Measurements from ENCODE around the gene FOXP1. TPM values are rescaled to one million over a fixed set of nuclear protein-coding genes. Genes with fewer than 3 reads are reported as not detected.
A peak's percentile ranks its signal among the peaks of the same experiment; 100 is the strongest.

Gene FOXP1
- total RNA-seq, 1 donor from 2014 or later: 26.1 TPM

DNA sequence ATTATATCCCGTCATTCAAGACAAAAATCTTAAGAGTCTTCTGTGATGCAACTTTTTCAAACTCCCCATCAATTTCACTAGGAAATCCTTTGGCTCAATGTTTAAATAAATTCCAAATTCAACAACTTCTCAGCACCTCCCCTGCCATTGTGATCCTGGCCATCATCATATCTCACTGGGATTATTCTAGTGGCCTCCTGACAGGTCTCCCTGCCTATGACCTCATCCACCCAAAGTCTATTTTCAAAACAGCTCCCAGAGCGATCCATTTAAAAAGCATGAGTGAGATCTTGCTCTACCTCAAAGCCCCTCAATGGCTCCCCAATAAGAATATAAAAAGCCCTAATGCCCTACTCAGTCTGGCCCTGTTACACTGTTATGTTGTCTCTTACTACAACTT lies 293.2 kb downstream of the FOXP1 start:
- ATAC-seq (no peak), DNase-seq (ENCODE audit: low spot score) (no peak)

DNA sequence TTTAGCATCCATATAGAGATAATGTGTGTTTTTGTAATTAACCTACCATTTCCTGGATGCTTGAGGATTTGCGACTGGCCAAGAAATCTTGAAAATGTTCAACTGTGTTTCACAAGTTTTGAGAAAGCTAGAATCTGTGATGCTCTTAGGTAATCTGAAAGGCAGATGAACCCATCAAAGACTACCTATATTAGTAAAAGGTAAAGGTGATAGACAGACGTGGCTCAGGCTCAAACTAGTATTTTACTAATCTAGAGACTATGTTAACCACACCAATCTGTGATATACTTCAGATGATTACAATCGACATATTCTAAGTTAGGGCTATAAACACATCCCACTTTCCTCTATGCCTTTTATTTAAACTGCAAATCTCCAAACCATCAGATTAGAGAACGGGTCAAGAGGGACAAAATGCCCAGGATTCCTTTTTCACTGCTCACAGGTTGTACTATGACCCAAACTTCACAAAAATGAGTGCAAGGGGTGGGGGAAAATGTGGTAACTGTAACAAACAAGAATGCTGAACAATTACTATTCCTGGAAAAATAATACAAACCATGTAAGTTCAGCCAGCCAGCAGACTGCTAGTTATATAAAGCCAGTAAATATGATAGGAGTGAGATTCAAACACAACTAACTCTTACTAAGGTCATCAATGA lies 295.1 kb downstream of the FOXP1 start:
- ATAC-seq: no peak
- no peak for DNase-seq (ENCODE audit: low spot score)

DNA sequence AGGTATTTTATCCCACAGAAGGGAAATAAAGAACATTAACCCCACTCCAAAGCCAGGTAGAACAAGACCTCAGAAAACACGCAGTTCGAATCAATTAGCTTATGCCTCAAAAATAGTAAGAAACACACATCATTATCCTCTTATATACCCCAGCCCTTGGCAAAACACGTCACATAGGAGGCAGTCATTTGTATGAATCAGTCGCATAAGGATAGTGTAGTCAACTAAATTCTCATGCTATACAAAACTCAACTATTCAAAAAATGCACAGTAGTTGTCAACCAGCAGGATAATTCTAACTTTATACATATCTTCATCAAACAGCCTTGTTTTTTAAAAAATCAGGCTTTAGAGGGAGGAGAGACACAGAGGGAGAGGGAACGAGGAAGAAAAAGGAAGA lies 298.4 kb downstream of the FOXP1 start:
- DNase-seq (ENCODE audit: low spot score): no peak
- ATAC-seq: no peak

DNA sequence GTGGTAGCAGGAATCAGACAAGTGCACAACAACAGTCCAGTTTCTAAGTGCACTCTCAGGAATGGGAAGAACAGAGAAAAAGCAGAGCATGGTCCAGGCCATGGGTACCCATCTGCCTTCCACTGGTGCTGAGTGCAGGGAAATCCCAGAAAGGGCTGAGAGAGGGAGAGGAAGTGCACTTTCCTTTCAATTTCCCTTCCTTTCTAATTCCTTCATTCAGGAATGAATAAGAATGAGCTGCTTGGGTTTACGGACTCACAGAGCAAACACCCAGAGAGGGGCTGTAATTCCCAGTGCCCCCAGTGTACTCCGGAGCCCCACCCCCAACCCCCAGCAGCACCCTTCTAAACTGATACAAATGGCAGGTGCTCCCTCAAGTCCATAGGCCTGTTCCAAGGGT lies 300.6 kb downstream of the FOXP1 start:
- ATAC-seq: no peak
- DNase-seq (ENCODE audit: low spot score): no peak

DNA sequence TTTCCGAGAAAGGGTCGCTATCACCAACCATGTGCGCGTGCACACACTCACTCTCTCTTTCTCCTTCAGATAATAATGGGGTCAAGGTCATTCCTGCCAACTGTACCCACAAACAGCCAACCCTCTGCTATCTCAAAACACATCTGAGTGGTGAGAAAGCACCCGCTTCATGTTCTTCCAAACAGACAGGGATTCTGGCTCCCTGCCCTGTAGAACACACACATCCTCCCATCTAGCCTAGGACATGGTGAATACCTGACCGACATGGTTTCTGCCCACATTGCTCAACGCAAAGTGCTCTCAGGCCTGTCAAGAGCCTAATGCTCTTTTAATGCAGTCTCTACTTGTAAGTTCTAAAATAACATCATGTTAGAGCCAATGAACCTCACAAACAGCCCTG lies 302.2 kb downstream of the FOXP1 start:
- DNase-seq (ENCODE audit: low spot score) (no peak), ATAC-seq (no peak)

DNA sequence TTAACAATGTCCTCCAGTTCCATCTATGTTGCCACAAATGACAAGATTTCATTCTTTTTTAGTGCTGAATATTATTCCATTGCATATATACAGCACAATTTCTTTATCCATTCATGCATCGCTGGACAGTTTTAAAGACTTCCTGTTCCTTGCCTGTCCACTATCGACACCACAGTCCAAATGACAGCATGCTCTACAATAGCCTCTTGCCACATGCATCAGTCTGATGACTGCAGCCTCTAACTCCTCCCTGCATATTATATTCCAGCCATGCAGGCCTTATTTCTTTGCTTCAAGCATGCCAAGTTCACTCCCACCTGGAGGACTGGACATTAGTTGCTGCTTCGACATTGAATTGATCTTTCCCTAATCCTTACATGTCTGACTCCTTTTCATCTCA lies 306.2 kb downstream of the FOXP1 start:
- no peak for ATAC-seq

DNA sequence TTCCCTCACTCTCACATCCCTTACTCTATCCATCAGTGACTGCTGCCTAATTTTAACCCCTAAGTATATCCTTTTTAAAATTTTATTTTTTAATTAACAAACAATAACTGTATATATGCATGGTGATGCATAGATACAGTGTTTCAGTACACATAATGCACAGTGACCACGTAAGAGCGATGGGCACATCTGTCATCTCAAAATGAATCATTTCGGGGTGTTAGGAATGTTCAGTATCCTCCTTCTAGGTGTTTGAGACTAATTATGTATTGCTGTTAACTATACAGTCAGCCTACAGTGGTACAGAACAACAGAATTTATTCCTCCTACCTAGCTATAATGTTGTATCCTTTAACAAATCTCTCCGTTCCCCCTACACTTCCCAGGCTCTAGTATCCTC lies 307.0 kb downstream of the FOXP1 start:
- no peak for ATAC-seq
- DNase-seq (ENCODE audit: low spot score): no peak

More for the DNA sequence above, 306.2 kb downstream of the FOXP1 start:
- no peak for DNase-seq (ENCODE audit: low spot score)

DNA sequence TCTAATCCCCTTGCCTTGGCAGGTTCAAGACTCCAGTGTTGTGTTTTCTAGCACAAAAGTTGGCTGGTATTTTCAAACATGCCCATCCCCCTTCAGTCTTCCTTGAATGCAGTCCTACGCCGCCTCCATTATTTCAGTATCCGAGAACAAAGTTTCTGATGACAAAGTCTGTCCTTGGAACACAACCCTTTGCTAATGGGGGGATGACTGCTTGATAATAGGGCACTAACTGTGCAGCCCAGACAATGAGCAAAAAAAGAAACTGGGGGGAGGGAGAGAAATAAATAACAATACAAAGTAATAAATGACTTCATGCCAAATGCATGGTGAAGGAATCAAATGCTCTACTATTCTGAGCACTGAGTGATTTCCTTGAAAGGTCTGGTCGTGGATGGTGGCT lies 310.1 kb downstream of the FOXP1 start:
- no peak for DNase-seq (ENCODE audit: low spot score)
- no peak for ATAC-seq

DNA sequence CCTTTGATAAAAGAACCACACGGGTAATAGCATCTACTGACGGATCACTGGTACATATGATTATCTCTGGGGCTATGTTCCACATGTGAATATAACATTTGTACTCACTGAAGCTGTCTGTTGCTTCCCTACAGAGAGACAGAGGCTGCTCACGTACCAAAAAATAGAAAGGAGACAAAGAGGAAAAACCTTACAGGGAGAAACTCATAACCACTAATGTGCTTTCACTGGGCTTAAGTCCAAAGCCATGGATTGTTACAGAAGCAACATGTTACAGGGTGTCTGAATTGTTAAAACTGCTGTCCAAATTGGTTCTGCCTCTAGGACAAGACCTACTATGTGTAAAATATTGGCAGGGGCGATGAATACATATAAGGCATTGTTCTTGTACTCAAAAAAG lies 311.9 kb downstream of the FOXP1 start:
- DNase-seq (ENCODE audit: low spot score) (no peak), ATAC-seq (no peak)

DNA sequence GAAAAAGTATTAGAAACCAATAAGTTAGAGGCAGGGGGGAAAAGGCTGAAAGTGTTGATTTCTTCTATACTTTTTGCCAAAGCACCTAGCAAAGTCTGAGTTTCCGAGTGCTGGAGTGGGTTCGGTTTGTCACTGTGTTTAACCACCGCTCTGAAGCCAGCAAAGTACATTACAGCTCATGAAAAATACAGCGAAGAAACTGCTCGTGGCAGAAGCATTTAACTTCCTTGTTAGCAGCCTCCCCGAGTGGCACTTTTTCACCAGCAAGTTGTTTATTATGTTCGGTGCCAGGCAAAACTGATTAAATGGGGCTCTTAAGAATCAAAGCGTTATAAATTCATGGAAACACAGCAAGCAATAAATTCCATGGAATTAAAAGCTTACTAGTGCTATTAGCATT lies 313.6 kb downstream of the FOXP1 start:
- no peak for ATAC-seq
- DNase-seq (ENCODE audit: low spot score): no peak

DNA sequence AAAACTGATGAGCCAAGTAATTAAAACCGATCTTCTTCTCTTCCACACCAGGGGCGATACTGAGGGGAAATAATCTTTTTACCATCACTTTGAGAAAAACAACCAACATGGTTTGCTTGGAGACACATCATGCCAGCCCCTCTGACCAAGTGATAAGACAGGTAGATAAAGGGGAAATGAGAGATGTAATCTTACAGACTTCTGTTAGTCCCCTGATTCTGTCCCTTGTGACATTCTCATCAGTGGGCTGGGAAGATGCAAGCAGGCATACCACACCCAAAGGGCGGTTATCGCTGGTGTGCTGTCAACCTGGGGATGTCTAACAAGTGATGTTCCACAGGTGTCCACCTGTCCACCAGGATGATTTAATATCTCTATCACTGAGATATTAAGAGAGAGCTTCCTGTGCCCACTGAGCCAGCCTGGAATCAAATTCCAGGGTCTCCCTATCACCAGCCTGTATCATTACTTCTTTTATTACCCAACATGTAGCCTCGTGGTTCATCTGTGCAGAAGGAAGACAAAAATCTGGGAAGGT lies 315.0 kb downstream of the FOXP1 start:
- ATAC-seq (no peak), DNase-seq (ENCODE audit: low spot score) (no peak)

DNA sequence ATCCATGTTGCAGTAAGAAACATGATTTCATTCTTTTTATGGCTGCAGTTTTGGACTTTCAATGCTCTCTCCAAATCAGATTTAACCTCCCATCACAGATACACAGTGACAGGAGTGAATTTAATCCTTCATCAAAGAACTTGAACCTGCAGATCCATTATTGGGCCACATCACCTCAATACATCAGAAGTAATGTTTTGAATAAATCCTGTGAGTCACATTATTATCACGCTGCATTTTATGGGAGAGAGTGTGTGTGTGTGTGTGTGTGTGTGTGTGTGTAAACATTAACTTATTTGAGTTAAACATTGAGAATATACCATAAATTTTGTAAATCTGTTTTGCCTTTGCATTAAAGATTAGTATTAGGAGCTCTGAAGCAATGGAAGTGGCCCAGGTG lies 316.7 kb downstream of the FOXP1 start:
- ATAC-seq: no peak
- no peak for DNase-seq (ENCODE audit: low spot score)

DNA sequence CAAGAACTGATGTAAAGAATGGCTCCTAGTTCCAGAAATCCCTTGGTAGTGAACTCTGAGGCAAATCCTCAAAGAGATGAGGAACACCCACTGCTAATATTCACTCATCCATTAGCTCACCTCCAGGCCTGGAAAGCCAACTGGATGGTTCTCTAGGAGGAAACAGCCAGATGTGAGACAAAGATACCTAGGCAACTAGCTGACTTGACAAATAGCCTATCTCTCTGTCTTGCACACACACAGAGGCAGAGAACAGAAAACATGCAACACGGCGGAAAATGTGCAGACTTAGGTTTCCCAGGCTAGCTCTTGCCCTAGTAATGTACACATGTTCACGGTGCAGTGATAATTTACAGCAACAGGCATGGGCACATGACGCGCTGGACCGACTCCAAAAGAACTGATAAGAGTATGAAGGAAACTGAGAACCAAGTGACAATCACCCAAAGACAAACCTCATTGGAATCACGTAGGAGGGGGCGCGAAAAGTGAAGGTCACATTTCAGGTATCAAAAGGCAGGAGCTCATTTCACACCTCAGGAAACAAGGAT lies 318.1 kb downstream of the FOXP1 start:
- no peak for DNase-seq (ENCODE audit: low spot score)
- ATAC-seq: no peak

DNA sequence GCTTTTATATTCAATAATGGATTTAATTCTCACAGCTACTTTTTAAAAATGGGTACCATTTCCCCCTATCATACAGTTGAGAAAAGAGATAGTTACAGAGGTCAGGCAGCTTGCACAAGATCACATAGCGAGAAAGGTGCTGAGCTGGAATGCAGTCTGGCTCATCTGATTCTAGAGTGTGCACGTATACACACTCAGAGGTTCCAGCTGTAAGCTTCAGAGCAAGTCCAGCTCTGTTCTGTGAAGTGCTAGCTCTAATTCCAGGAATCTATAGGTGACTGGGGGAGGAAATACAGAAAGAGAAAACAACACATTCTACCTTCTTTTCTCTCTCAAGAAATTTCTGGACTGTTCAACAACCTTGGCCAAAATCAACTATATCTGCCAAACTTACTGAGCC lies 318.7 kb downstream of the FOXP1 start:
- ATAC-seq (peak; percentile 60), DNase-seq (ENCODE audit: low spot score) (no peak)

DNA sequence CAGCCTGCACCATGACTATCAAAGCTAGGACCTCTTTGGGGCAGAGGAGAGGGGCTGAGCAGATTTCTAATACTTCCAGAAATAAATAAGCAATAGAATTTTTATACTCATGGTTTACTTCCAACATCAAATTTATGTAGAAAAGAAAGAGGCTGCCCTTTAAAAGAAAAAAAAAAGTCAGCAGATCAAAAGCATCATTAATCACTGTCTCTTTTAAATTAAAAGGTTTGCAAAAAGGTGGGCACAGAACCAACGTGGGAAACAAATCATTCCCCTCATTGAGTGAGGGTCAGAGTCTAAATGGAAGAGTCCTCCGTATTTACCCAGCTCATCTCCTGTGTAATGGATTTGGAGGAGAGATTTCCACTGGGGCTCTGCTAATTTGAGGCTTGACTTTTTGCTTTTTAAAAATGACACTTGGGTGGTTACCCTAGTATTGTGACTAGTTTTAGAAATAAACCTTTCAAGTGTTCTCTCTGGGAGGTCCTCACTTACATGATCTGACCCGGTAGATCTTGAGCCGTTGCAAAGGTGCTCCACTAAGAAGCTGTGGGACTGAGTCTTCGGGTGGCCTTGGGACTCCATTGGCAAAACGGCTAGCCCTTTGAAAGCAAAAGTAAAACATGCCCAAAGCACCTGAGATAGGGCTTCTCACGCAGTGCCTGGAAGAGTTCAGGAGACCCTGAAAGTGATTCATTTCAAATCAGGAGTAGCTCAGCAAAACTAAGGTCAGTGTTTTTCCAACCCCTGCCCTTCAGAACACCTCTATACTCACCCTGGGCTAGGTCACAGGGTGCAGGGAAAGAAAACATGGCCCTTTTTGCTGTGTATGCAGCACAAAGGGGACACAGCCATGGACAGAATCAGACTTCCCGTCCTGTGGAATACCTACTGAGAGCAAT lies 320.9 kb downstream of the FOXP1 start:
- DNase-seq (ENCODE audit: low spot score): no peak
- peak; percentile 76 for ATAC-seq

DNA sequence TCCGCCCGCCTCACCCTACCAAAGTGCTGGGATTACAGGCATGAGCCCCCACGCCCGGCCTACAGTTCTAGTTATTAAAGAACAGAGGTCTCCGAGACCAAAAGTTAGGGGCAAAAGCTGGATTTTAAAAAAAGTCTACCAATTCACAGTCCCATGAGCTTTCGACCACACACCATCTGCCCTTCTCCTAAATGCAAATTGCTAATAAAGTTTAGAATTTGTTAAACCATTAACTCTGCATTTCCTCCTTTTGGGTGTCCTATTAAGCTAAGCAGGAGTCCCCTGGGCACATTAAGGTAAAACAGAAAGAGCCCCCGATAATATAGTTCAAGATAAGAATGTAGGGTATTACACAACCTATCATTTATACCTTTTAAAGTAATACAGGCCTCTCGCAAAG lies 322.7 kb downstream of the FOXP1 start:
- no peak for DNase-seq (ENCODE audit: low spot score)
- no peak for ATAC-seq

DNA sequence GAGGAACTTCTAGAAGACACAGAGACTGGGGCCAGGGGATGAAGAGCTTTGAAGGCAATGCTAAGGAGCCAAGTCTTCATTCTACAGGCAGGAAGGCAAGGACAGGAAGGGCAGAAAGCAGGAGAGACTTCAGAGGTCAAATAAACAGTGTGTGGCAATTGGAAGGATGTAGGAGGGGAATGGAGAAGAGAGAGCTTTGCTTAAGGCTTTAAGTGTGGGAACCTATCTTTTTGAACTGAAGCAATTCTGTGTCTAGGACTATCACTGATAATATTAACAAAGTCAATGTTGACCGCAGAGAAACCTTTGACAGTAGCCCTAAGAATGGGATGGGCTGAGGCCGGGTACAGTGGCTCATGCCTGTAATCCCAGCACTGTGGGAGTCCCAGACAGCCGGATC lies 325.0 kb downstream of the FOXP1 start:
- ATAC-seq: no peak
- DNase-seq (ENCODE audit: low spot score): no peak

DNA sequence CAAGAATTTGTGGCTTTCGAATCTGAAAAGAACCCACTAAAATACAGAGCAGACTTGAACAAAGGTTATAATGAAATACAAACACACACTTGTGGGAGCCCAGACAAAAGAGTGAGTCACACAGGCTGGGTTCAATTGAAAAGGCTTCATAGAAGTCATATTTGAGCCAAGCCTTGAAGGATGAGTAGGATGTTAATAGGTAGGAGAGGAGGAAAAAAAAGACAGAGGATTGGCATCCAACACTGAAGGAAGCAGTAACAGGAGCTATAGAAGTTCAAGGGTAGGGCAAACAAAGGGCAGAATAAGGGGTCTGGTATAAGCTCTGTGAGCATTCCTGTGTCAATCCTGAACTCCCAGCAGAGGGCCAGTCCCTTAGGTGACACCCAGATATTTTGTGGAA lies 325.4 kb downstream of the FOXP1 start:
- DNase-seq (ENCODE audit: low spot score) (no peak), ATAC-seq (no peak)

DNA sequence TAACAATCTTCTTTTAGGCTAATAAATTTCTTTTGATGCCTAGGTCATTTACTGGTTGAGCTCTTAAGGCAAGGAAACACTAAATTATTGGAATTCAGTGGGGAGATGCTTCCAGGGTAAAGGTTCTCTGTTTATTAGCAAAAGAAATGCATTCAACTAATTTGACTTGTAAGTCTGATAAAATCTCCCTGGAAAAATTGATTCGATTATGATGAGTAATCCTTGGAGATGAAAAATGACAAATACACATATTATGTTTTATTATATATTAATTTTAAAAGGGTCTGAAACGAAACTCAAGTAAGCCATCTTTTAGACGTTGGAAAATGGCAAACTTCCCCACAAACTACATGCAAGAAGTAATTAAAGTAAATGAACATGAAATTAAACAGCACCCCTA lies 328.0 kb downstream of the FOXP1 start:
- ATAC-seq (no peak), DNase-seq (ENCODE audit: low spot score) (no peak)

DNA sequence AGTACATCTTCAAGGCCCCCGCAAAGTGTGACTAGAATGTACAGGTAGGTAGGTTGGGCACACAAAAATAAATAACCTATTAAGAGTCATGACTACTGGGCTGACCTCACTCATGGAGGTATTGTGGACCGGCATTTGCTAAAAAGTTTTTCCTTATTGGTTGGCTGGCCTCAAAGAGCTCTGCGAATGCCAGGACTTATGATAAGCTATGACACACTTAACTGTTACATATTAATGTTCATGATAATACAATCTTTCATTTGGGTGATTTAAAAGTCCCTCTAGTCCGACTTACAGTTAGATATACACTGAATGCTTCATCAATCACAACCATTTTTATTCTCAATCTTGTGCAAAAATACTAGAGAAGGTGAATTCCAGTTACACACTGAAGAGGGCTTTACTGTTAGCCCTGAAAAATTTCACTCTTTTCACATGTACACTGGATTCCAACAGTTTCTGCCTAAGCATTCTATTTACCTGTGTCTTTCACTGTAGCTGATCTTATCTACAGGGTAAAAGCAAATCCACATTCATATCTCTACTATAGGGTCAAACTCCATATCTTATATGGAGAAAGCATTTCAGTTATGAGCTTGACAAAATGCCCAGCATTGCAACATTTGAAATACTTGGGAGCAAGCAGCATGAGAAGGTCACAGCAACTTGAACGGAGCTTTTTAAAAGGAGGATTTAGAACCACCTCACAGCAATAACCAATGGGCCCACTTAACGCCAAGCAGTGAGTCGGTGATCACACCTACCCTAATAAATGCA lies 329.1 kb downstream of the FOXP1 start:
- DNase-seq (ENCODE audit: low spot score) (no peak), ATAC-seq (peak; percentile 45)

DNA sequence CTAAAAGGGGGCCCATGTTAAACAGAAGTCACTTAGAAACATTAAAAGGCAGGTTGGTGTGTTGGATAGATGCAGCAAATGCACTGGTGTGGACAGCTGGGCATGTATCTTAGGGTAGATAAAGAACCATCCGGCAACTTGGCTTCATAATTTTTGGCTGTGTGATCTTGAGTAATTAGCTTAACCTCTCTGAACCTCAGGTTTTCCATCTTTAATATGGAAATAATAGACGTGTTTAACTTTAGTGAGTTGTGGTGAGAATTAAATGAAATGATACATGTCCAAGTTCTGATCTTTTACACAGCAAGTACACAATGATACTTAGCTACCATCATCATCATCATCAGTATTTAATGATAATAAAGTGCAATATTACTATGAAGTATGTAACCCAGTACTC lies 330.4 kb downstream of the FOXP1 start:
- DNase-seq (ENCODE audit: low spot score) (no peak), ATAC-seq (no peak)
